OCI-LY7 (cell line): Measurements from ENCODE around the gene TMPRSS15. TPM values are rescaled to one million over a fixed set of nuclear protein-coding genes. Genes with fewer than 3 reads are reported as not detected.
A peak's percentile ranks its signal among the peaks of the same experiment; 100 is the strongest.

ENCODE experiments used
- BruUV-seq: library from RNA; stranded (reverse); fragments of 400-500 nt; replicated peaks from 2 replicates; lab custom pipeline; 2021; lab: Mats Ljungman, UMichigan
- CTCF ChIA-PET: fragments of 300-600 bp; sonication (Branson Sonifier 250); formaldehyde crosslinking; loops from one replicate; lab custom pipeline; 2022; ENCODE audit warnings: antibody characterized with exemption; ENCODE audit not compliant: unreplicated experiment; lab: Charles Lee
- POLR2A ChIA-PET: fragments of 300-600 bp; sonication (Branson Sonifier 250); formaldehyde crosslinking; loops from one replicate; lab custom pipeline; 2022; ENCODE audit warnings: antibody characterized with exemption; lab: Charles Lee
- DNase-seq: peaks from one replicate; pipeline ENCODE4 v3.0.0-alpha.2; 2015; ENCODE audit warnings: low spot score
- H2AFZ ChIP-seq: fragments of 200-600 bp; sonication (generic), shearing (Covaris generic); 2 replicates; pipeline ENCODE4 v1.6.1; 2014; ENCODE audit warnings: mild to moderate bottlenecking, antibody characterized with exemption, low read length, moderate library complexity
- H3K27ac ChIP-seq: fragments of 200-600 bp; sonication (generic); 2 replicates; pipeline ENCODE4 v1.5.1; 2014; ENCODE audit warnings: mixed run types, low read depth, mild to moderate bottlenecking, moderate library complexity, low read length, inconsistent platforms; ENCODE audit not compliant: poor library complexity, severe bottlenecking
- H3K36me3 ChIP-seq: fragments of 200-600 bp; sonication (generic); 2 replicates; pipeline ENCODE4 v1.6.1; 2014; ENCODE audit warnings: mild to moderate bottlenecking, antibody characterized with exemption, low read length, moderate library complexity, mixed read lengths; ENCODE audit not compliant: insufficient read depth
- H3K4me1 ChIP-seq: fragments of 200-600 bp; sonication (generic); 2 replicates; pipeline ENCODE4 v1.5.1; 2014; ENCODE audit warnings: mild to moderate bottlenecking, low read length; ENCODE audit not compliant: insufficient read depth, poor library complexity, severe bottlenecking
- H3K4me2 ChIP-seq: fragments of 200-600 bp; sonication (generic); 2 replicates; pipeline ENCODE4 v1.6.1; 2014; ENCODE audit warnings: mild to moderate bottlenecking, low read length
- H3K4me3 ChIP-seq: fragments of 200-600 bp; sonication (generic); 2 replicates; pipeline ENCODE4 v1.5.1; 2014; ENCODE audit warnings: mild to moderate bottlenecking, low read depth, low read length; ENCODE audit not compliant: poor library complexity, severe bottlenecking
- H3K79me2 ChIP-seq: fragments of 200-600 bp; sonication (generic); 2 replicates; pipeline ENCODE4 v1.6.1; 2016; ENCODE audit warnings: low read depth, mild to moderate bottlenecking, low read length, moderate library complexity, mixed read lengths; ENCODE audit not compliant: insufficient read depth
- H3K9me2 ChIP-seq: fragments of 200-600 bp; sonication (generic); 2 replicates; pipeline ENCODE4 v1.6.1; 2016; ENCODE audit warnings: mild to moderate bottlenecking, low read length, mixed read lengths; ENCODE audit not compliant: insufficient read depth
- H3K9me3 ChIP-seq: fragments of 200-600 bp; sonication (generic); 2 replicates; pipeline ENCODE4 v1.6.1; 2014; ENCODE audit warnings: mild to moderate bottlenecking, mixed run types, low read length, mixed read lengths
- H4K20me1 ChIP-seq: fragments of 200-600 bp; sonication (generic); 2 replicates; pipeline ENCODE4 v1.6.1; 2014; ENCODE audit warnings: mild to moderate bottlenecking, antibody characterized with exemption, low read length, moderate library complexity, mixed read lengths; ENCODE audit not compliant: insufficient read depth
- CTCF ChIP-seq: fragments of 200-600 bp; sonication (generic); conservative IDR thresholded peaks from 2 replicates; pipeline ENCODE4 v1.5.1; 2014; ENCODE audit warnings: mild to moderate bottlenecking, antibody characterized with exemption, low read length, moderate library complexity, mixed read lengths
- EZH2phosphoT487 ChIP-seq: fragments of 200-600 bp; sonication (generic); IDR thresholded peaks from 2 replicates; pipeline ENCODE4 v1.6.1; 2018; ENCODE audit warnings: low read depth, borderline replicate concordance, mild to moderate bottlenecking, mixed run types, antibody characterized with exemption, low read length, moderate library complexity, mixed read lengths
- intact Hi-C: fragments of 100-400 bp; cut with micrococcal nuclease; formaldehyde crosslinking; loops from one replicate; pipeline ENCODE4 v1.10.0; 2022; ENCODE audit not compliant: unreplicated experiment
- total RNA-seq, 2 experiments: library from RNA; depleted of rRNA in 1 of 2; stranded (reverse); fragments of >200 nt in 1 of 2; shearing (Covaris generic) in 1 of 2; gene quantifications; 2 replicates each; pipeline ENCODE4 v1.2.3, GENCODE V29; 2014 to 2022

Gene TMPRSS15
- total RNA-seq, 2 experiments from 2014 or later = 0.03 to 0.13 TPM

DNA sequence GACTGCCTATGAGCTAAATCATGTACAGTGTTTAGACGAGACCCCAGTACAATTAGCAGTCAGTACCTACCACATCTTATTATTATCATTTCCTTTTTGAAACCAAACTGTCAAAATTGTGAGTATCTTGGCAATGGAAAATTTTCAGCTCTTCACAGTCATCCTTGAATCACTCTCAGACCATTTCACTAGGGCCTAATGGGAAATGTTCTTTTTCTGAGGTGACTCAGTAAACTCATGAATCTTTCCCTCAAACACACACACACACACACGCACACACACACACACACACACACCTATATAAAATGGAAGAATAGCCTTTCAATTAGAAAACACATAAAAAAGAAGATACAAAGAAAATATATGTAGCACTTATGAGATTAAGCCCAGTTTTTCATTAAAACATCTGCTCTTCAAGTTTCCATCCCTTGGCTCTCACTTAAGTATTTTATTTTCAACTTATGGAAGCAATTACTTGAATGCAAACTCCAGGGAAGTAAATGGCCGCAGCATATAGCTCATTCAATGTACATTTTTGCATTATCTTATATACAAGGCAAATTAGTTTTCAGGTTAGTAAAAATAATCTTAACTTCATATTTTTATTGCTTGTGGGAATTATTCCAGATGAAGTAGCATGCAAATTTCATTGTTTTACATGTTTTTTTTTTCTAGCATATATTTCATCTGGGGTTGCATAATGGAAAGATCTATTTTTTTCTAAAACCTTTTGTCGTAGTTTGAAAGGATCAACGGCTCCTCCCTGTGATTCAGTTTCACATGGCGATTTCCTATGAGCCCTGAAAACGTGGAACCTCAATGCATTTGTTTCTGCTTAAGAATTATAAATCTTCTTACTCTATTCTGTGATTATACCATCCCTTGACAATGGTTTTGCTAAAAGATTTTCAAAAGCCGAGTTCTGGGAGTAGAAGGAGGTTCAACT, 46.3 kb upstream of the TMPRSS15 start:
- peaks cover 68% of the 10 kb centered on the region for H3K9me3 ChIP-seq
- no peak overlapping the region for H3K4me3 ChIP-seq
- BruUV-seq = no TSS peak
- peaks cover 27% of the 10 kb centered on the region; the same call in 1 of the 2 replicates for H3K36me3 ChIP-seq
- intact Hi-C loops = no loop called here
- TF ChIP-seq EZH2phosphoT487 (no peak), CTCF (no peak)
- H3K79me2 ChIP-seq = no peaks in the 10 kb centered on the region
- H3K9me2 ChIP-seq = no peaks in the 10 kb centered on the region
- H3K27ac ChIP-seq = peak overlapping the region; percentile 53
- H4K20me1 ChIP-seq = no peaks in the 10 kb centered on the region
- peak; percentile 35 for DNase-seq
- peaks cover 29% of the 10 kb centered on the region for H3K4me1 ChIP-seq
- CTCF ChIA-PET = no interaction called here
- POLR2A ChIA-PET = interaction anchor here (0.6 to 1.7 kb wide), 10 partner anchors 10 to 879 kb away, joined by 3 to 9 read pairs (median 3); no protein-coding TSS in a partner anchor
- peak overlapping the region; percentile 52 for H3K4me2 ChIP-seq
- peak overlapping the region; percentile 88 for H2AFZ ChIP-seq

- intact Hi-C loops = loop anchor here (1.0 to 5.0 kb wide), 3 partner anchors 18 to 61 kb away; no protein-coding TSS in a partner anchor
- no peak for TF ChIP-seq CTCF
- TF ChIP-seq EZH2phosphoT487 = no peak
- DNase-seq = peak; percentile 93
- POLR2A ChIA-PET = interaction anchor here (0.7 to 3.8 kb wide), 9 partner anchors 9 to 47 kb away, joined by 3 to 19 read pairs (median 5); no protein-coding TSS in a partner anchor
- no TSS peak for BruUV-seq
- peaks cover 20% of the 10 kb centered on the region for H3K4me1 ChIP-seq
- peak overlapping the region; percentile 85 for H3K27ac ChIP-seq
- CTCF ChIA-PET = no interaction called here
- no peaks in the 10 kb centered on the region for H4K20me1 ChIP-seq
- H3K9me3 ChIP-seq = peaks cover 38% of the 10 kb centered on the region
- peak overlapping the region; percentile 45 for H3K4me3 ChIP-seq
- H2AFZ ChIP-seq = peak overlapping the region; percentile 45; the same call in 1 of the 2 replicates
- no peaks in the 10 kb centered on the region for H3K9me2 ChIP-seq
- peak overlapping the region; percentile 69 for H3K4me2 ChIP-seq
- H3K36me3 ChIP-seq = peaks cover 19% of the 10 kb centered on the region; the same call in 1 of the 2 replicates
- H3K79me2 ChIP-seq = no peaks in the 10 kb centered on the region
Measured at GRCh38 chr21:18443701-18444100, 40.1 kb upstream of the TMPRSS15 start.
